Nephron (organoid): Measurements from ENCODE around the gene DESI2.

ENCODE experiments used
- H3K27ac Mint-ChIP-seq, 3 experiments: 2 replicates each; pipeline ENCODE4 v1.8.0; 2020; ENCODE audit warnings: mixed read lengths in 3 of 3, mild to moderate bottlenecking in 2 of 3, moderate library complexity in 1 of 3
- H3K27me3 Mint-ChIP-seq: 2 replicates; pipeline ENCODE4 v1.8.0; 2021; ENCODE audit warnings: low read depth, mild to moderate bottlenecking, moderate library complexity, mixed read lengths
- H3K36me3 Mint-ChIP-seq: 2 replicates; pipeline ENCODE4 v1.8.0; 2020; ENCODE audit warnings: low read depth, mixed read lengths
- H3K4me1 Mint-ChIP-seq: 2 replicates; pipeline ENCODE4 v1.8.0; 2020; ENCODE audit warnings: mixed read lengths
- H3K4me3 Mint-ChIP-seq, 3 experiments: 2 replicates each; pipeline ENCODE4 v1.8.0; 2020; ENCODE audit warnings: mild to moderate bottlenecking in 3 of 3, mixed read lengths in 3 of 3, moderate library complexity in 2 of 3
- H3K9me3 Mint-ChIP-seq: 2 replicates; pipeline ENCODE4 v1.8.0; 2020; ENCODE audit warnings: mixed read lengths
- CTCF ChIP-seq, 3 experiments: fragments of 200-600 bp; sonication (generic); IDR thresholded peaks; one replicate each; pipeline ENCODE4 v1.5.0; 2021; ENCODE audit warnings: antibody characterized with exemption in 3 of 3; ENCODE audit not compliant: unreplicated experiment in 3 of 3

The DESI2 gene

GRCh38 chr1:244647819-244648218 is 5.1 kb upstream of the DESI2 start:
- Mint-ChIP-seq H3K4me3 (no peak overlapping the region), H3K4me1 (peaks cover 11% of the 10 kb centered on the region), H3K36me3 (no peaks in the 10 kb centered on the region), H3K27me3 (no peaks in the 10 kb centered on the region), H3K9me3 (peaks cover 7% of the 10 kb centered on the region), H3K27ac (no peak overlapping the region)
- no peak for TF ChIP-seq CTCF (IDR thresholded peaks at IDR 0.05; ENCODE audit: unreplicated experiment in 3 of 3)

GRCh38 chr1:244651956-244652622 is 837 bp upstream of the DESI2 start:
- peak overlapping the region; percentile 84 to 89 (median 89) for H3K4me3 Mint-ChIP-seq
- peak overlapping the region; percentile 81 to 88 (median 85) for H3K27ac Mint-ChIP-seq
- H3K36me3 Mint-ChIP-seq, result peaks cover 1% of the 10 kb centered on the region
- TF ChIP-seq CTCF (IDR thresholded peaks at IDR 0.05; ENCODE audit: unreplicated experiment in 3 of 3), result no peak
- H3K9me3 Mint-ChIP-seq, result no peaks in the 10 kb centered on the region
- H3K27me3 Mint-ChIP-seq, result no peaks in the 10 kb centered on the region
- H3K4me1 Mint-ChIP-seq, result peaks cover 16% of the 10 kb centered on the region

- Mint-ChIP-seq H3K9me3 (no peaks in the 10 kb centered on the region), H3K27me3 (no peaks in the 10 kb centered on the region), H3K4me3 (no peak overlapping the region), H3K27ac (no peak overlapping the region), H3K4me1 (peaks cover 30% of the 10 kb centered on the region), H3K36me3 (peaks cover 16% of the 10 kb centered on the region)
- TF ChIP-seq CTCF (IDR thresholded peaks at IDR 0.05; ENCODE audit: unreplicated experiment in 3 of 3), result no peak
These were observed 647 bp downstream of the DESI2 start for GRCh38 chr1:244653439-244654107.

DNA sequence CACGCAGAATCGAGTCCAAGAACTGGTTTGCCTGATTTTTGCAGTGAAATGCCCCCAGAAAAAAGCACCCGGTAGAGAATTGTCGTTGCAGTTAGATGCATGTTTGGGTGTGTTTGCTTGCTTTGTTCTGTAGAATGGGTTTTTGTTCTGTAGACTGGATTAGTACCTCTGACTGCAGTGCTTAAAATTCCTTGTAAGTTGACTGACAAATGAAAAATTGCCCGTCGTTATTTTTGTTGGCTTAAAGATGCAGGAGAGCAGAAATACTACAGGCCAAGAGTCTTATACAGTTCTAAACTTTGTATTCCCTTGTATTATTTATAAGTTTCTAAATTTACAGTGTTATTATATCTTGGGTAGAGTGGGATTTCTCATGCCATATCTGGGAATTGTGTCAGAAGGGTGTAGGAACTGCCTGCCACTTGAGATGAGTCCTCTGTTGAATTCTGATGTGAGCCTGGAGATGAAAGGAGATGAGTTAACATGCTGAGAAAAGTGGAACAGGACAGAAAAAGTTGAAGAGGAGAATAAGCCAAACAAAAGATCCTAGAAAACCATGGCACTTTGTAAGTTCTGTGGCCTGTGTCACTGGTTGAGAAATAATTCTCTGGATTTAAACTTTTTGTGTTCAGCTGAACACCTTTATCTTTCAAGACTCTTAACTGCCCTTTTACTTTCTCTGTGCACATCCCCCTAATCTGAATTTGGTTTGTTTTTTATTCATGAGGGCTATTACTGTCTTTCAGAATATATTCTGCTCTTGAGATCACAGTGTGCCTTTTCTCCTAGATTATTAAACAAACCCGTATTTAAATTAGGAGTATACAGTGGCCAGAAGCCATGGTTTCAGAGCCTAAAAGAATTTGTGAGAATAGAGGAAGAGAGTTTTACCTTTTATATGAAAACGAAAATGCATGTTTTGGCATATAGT is 1.4 kb downstream of the DESI2 start:
- H3K4me1 Mint-ChIP-seq, result peaks cover 35% of the 10 kb centered on the region
- no peaks in the 10 kb centered on the region for H3K9me3 Mint-ChIP-seq
- H3K27me3 Mint-ChIP-seq, result no peaks in the 10 kb centered on the region
- peaks cover 22% of the 10 kb centered on the region for H3K36me3 Mint-ChIP-seq
- no peak overlapping the region for H3K4me3 Mint-ChIP-seq
- no peak overlapping the region for H3K27ac Mint-ChIP-seq
- no peak for TF ChIP-seq CTCF (IDR thresholded peaks at IDR 0.05; ENCODE audit: unreplicated experiment in 3 of 3)

GRCh38 chr1:244655186-244655585 is 2.3 kb downstream of the DESI2 start:
- no peak overlapping the region for H3K4me3 Mint-ChIP-seq
- no peak overlapping the region for H3K27ac Mint-ChIP-seq
- H3K36me3 Mint-ChIP-seq, result peaks cover 30% of the 10 kb centered on the region
- peaks cover 37% of the 10 kb centered on the region for H3K4me1 Mint-ChIP-seq
- TF ChIP-seq CTCF (IDR thresholded peaks at IDR 0.05; ENCODE audit: unreplicated experiment in 3 of 3), result no peak
- peaks cover 4% of the 10 kb centered on the region for H3K9me3 Mint-ChIP-seq
- no peaks in the 10 kb centered on the region for H3K27me3 Mint-ChIP-seq
